GM23338 (cell line): Measurements from ENCODE around the gene BBS4. TPM values are rescaled to one million over a fixed set of nuclear protein-coding genes. Genes with fewer than 3 reads are reported as not detected.
"Not testable (repeated sequence)": the region's sequence is repeated elsewhere in the genome, so short reads cannot be mapped to it uniquely, and the experiment has no call there.

ENCODE experiments used
- ATAC-seq: fragments of 200-7000 bp; cut with Tn5 transposase; 3 replicates; pipeline ENCODE4 v1.9.1; 2020
- DNase-seq: peaks from one replicate; pipeline ENCODE4 v3.0.0-alpha.2; 2015; ENCODE audit warnings: low spot score
- H2AFZ ChIP-seq: fragments of 200-600 bp; sonication (generic); 2 replicates; pipeline ENCODE4 v1.8.0; 2016; ENCODE audit warnings: antibody characterized with exemption, mild to moderate bottlenecking, moderate library complexity
- H3F3A ChIP-seq: fragments of 200-600 bp; sonication (generic); replicated peaks from 2 replicates; pipeline ENCODE4 v1.8.0; 2017; ENCODE audit warnings: antibody characterized with exemption, mixed run types, low read depth
- H3K27ac ChIP-seq: fragments of 200-600 bp; sonication (generic); 2 replicates; pipeline ENCODE4 v1.6.1; 2016; ENCODE audit warnings: low read depth
- H3K27me3 ChIP-seq: fragments of 200-600 bp; sonication (generic); 2 replicates; pipeline ENCODE4 v1.8.0; 2016; ENCODE audit warnings: mild to moderate bottlenecking, mixed run types, moderate library complexity; ENCODE audit not compliant: insufficient read depth
- H3K36me3 ChIP-seq: fragments of 200-600 bp; sonication (generic); 2 replicates; pipeline ENCODE4 v1.8.0; 2016; ENCODE audit warnings: mild to moderate bottlenecking; ENCODE audit not compliant: insufficient read depth
- H3K4me1 ChIP-seq: fragments of 200-600 bp; sonication (generic); 2 replicates; pipeline ENCODE4 v1.8.0; 2016; ENCODE audit warnings: mild to moderate bottlenecking, moderate library complexity; ENCODE audit not compliant: insufficient read depth
- H3K4me2 ChIP-seq: fragments of 200-600 bp; sonication (generic); 2 replicates; pipeline ENCODE4 v1.7.1; 2017; ENCODE audit warnings: mixed run types
- H3K4me3 ChIP-seq: fragments of 200-600 bp; sonication (generic); 2 replicates; pipeline ENCODE4 v1.6.1; 2016; ENCODE audit warnings: mixed run types
- H3K79me2 ChIP-seq: fragments of 200-600 bp; sonication (generic); replicated peaks from 2 replicates; pipeline ENCODE4 v1.8.0; 2017; ENCODE audit warnings: mild to moderate bottlenecking; ENCODE audit not compliant: insufficient read depth
- H3K9me2 ChIP-seq: fragments of 200-600 bp; sonication (generic); 2 replicates; pipeline ENCODE4 v1.8.0; 2017; ENCODE audit not compliant: insufficient read depth
- H4K20me1 ChIP-seq: fragments of 200-600 bp; sonication (generic); replicated peaks from 2 replicates; pipeline ENCODE4 v1.8.0; 2017; ENCODE audit warnings: mild to moderate bottlenecking; ENCODE audit not compliant: insufficient read depth
- H3K27ac Mint-ChIP-seq: 2 replicates; pipeline ENCODE4 v1.8.0; 2020; ENCODE audit warnings: inconsistent platforms, mild to moderate bottlenecking, moderate library complexity, mixed read lengths
- H3K27me3 Mint-ChIP-seq: 3 replicates; pipeline ENCODE4 v1.8.0; 2022; ENCODE audit warnings: low read depth, mild to moderate bottlenecking, moderate library complexity, mixed read lengths, inconsistent platforms; ENCODE audit not compliant: insufficient read depth, poor library complexity
- H3K36me3 Mint-ChIP-seq: 3 replicates; pipeline ENCODE4 v1.8.0; 2021; ENCODE audit warnings: low read depth, mild to moderate bottlenecking, inconsistent platforms, moderate library complexity, mixed read lengths
- H3K4me1 Mint-ChIP-seq: 3 replicates; pipeline ENCODE4 v1.8.0; 2020; ENCODE audit warnings: mild to moderate bottlenecking, inconsistent platforms, mixed read lengths
- H3K4me3 Mint-ChIP-seq: 3 replicates; pipeline ENCODE4 v1.8.0; 2021; ENCODE audit warnings: moderate library complexity, mild to moderate bottlenecking, inconsistent platforms, mixed read lengths
- H3K9me3 Mint-ChIP-seq: 3 replicates; pipeline ENCODE4 v1.8.0; 2020; ENCODE audit warnings: moderate library complexity, mild to moderate bottlenecking, inconsistent platforms, mixed read lengths
- CREB1 ChIP-seq: fragments of 250-450 bp; sonication (Bioruptor Pico); IDR thresholded peaks from 2 replicates; pipeline ENCODE4 v1.5.0; 2020; ENCODE audit warnings: low read depth, mild to moderate bottlenecking, moderate library complexity
- ETS1 ChIP-seq: IDR thresholded peaks from 2 replicates; pipeline ENCODE4 v1.6.1; 2016; ENCODE audit warnings: antibody characterized with exemption
- NANOG ChIP-seq: IDR thresholded peaks from 2 replicates; pipeline ENCODE4 v1.6.1; 2016; ENCODE audit warnings: antibody characterized with exemption, borderline replicate concordance
- STAT1 ChIP-seq: IDR thresholded peaks from one replicate; pipeline ENCODE4 v1.6.1; 2016; ENCODE audit warnings: antibody characterized with exemption; ENCODE audit not compliant: unreplicated experiment
- polyA plus RNA-seq: library from polyadenylated mRNA; unstranded; fragments of >200 nt; fragmentation: Nextera tagmentation; extraction: Ambion mirVana; gene quantifications from 2 replicates; pipeline ENCODE4 v1.2.1, GENCODE V29; 2016
- total RNA-seq: library from RNA; depleted of rRNA; stranded (reverse); fragments of >200 nt; shearing (Covaris generic); gene quantifications from 2 replicates; pipeline ENCODE4 v1.2.3, GENCODE V29; 2014
- TF ChIP-seq, protein P1 (sequence below), 2 experiments: fragments of 200-600 bp in 1 of 2; sonication (generic) in 1 of 2; conservative IDR thresholded peaks; 2 replicates each; pipeline versions ENCODE4 v1.5.1 to v1.6.1; 2016 to 2017; ENCODE audit warnings: antibody characterized with exemption in 2 of 2, low read depth in 2 of 2, mild to moderate bottlenecking in 2 of 2, moderate library complexity in 1 of 2

The BBS4 gene
- total and polyA plus RNA-seq, 2 experiments from 2014 or later = 22.2 to 40.8 TPM

DNA sequence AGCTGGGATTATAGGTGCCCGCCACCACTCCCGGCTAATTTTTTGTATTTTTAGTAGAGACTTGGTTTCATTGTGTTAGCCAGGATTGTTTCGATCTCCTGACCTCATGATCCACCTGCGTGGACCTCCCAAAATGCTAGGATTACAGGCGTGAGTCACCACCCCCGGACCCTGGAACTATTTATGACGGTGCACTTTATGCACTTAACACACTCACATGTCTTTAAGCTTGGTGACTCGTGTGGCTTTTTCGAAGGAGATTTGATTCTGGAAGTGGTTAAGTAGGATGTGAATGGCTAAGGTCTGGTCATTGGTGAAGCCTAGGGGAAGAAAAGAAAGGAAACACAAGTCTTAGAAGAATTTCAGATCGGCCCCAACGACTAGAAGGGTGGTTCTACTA lies 20.3 kb downstream of the BBS4 start:
- Histone ChIP-seq H2AFZ (no peak overlapping the region), H3K27ac (peak overlapping the region; percentile 69; the same call in 1 of the 2 replicates), H3K4me2 (no peak overlapping the region), H3K79me2 (peaks cover 11% of the 10 kb centered on the region), H3K36me3 (no peaks in the 10 kb centered on the region), H3K4me3 (no peak overlapping the region), H3K4me1 (no peaks in the 10 kb centered on the region), H3F3A (no peaks in the 10 kb centered on the region), H3K9me2 (no peaks in the 10 kb centered on the region), H4K20me1 (peaks cover 5% of the 10 kb centered on the region; the same call in 1 of the 2 replicates), H3K27me3 (no peaks in the 10 kb centered on the region)
- no peak overlapping the region for H3K4me3 Mint-ChIP-seq
- no peak overlapping the region for H3K27ac Mint-ChIP-seq
- TF ChIP-seq STAT1 = no peak
- TF ChIP-seq NANOG = no peak
- TF ChIP-seq ETS1 = no peak
- DNase-seq = no peak
- peaks cover 2% of the 10 kb centered on the region for H3K27me3 Mint-ChIP-seq
- no peak for ATAC-seq
- H3K9me3 Mint-ChIP-seq = no peaks in the 10 kb centered on the region
- no peaks in the 10 kb centered on the region for H3K4me1 Mint-ChIP-seq
- peaks cover 8% of the 10 kb centered on the region; the same call in 1 of the 3 replicates for H3K36me3 Mint-ChIP-seq

DNA sequence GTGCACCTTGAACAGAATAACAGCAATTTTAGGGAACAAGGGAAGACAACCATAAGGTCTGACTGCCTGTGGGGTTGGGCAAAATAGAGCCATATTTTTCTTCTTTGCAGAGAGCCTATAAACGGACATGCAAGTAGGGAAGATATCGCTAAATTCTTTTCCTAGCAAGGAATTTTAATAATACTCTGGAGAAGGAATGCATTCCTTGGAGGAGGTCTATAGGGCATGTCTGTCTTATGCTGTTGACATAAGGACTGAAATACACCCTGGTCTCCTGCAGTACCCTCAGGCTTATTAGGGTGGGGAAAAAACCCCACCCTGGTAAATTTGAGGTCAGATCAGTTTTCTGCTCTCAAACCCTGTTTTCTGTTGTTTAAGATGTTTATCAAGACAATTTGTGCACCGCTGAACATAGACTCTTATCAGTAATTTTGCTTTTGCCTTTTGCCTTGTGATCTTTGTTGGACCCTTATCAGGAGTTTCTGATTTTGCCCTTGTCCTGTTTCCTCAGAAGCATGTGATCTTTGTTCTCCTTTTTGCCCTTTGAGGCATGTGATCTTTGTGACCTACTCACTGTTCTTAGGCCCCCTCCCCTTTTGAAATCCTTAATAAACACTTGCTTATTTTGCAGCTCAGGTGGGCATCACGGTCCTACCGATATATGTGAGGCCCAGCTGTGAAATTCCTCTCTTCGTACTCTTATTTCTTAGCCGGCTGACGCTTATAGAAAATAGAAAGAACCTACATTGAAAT lies 22.7 kb downstream of the BBS4 start:
- H3K4me1 ChIP-seq, H3K27me3 ChIP-seq, H3K4me1 Mint-ChIP-seq, H3K27me3 Mint-ChIP-seq, H3K9me3 Mint-ChIP-seq, H3K36me3 Mint-ChIP-seq, H3K4me3 Mint-ChIP-seq, H3K79me2 ChIP-seq, H3K9me2 ChIP-seq, H3F3A ChIP-seq, H2AFZ ChIP-seq, H3K4me2 ChIP-seq, H3K4me3 ChIP-seq, H4K20me1 ChIP-seq, DNase-seq, ATAC-seq: not testable (repeated sequence)
- Histone ChIP-seq H3K27ac (peak overlapping the region; percentile 66; the same call in 1 of the 2 replicates), H3K36me3 (peaks cover 11% of the 10 kb centered on the region)
- H3K27ac Mint-ChIP-seq = 0 out of 2 replicates have a peak overlapping the region, but pooled peaks have one; percentile 1

- H3K36me3 ChIP-seq = peaks cover 9% of the 10 kb centered on the region
- no peaks in the 10 kb centered on the region for H3K27me3 ChIP-seq
- no peak overlapping the region for H3K27ac ChIP-seq
- 0 out of 2 replicates have a peak, but pooled peaks cover 2% of the 10 kb centered on the region for H3K4me1 ChIP-seq
- Mint-ChIP-seq H3K4me1 (peaks cover 9% of the 10 kb centered on the region), H3K4me3 (no peak overlapping the region), H3K36me3 (peaks cover 29% of the 10 kb centered on the region; the same call in 2 of the 3 replicates), H3K27me3 (no peaks in the 10 kb centered on the region), H3K9me3 (no peaks in the 10 kb centered on the region; the same call in 2 of the 3 replicates), H3K27ac (no peak overlapping the region; the same call in 1 of the 2 replicates)
- ATAC-seq (peak; percentile 95), DNase-seq (peak; percentile 94)
- no peak for TF ChIP-seq CREB1 (CRISPR knock-in tag)
- TF ChIP-seq, protein P1, sequence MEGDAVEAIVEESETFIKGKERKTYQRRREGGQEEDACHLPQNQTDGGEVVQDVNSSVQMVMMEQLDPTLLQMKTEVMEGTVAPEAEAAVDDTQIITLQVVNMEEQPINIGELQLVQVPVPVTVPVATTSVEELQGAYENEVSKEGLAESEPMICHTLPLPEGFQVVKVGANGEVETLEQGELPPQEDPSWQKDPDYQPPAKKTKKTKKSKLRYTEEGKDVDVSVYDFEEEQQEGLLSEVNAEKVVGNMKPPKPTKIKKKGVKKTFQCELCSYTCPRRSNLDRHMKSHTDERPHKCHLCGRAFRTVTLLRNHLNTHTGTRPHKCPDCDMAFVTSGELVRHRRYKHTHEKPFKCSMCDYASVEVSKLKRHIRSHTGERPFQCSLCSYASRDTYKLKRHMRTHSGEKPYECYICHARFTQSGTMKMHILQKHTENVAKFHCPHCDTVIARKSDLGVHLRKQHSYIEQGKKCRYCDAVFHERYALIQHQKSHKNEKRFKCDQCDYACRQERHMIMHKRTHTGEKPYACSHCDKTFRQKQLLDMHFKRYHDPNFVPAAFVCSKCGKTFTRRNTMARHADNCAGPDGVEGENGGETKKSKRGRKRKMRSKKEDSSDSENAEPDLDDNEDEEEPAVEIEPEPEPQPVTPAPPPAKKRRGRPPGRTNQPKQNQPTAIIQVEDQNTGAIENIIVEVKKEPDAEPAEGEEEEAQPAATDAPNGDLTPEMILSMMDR (conservative IDR thresholded peaks at IDR 0.05; ENCODE audit: low read depth in 2 of 2) = peak; percentile 90 to 94
- H2AFZ ChIP-seq = no peak overlapping the region
- H3K4me2 ChIP-seq = no peak overlapping the region
- no peak overlapping the region for H3K4me3 ChIP-seq
- no peaks in the 10 kb centered on the region for H3F3A ChIP-seq
- H4K20me1 ChIP-seq = no peaks in the 10 kb centered on the region
- H3K9me2 ChIP-seq = no peaks in the 10 kb centered on the region
- no peaks in the 10 kb centered on the region for H3K79me2 ChIP-seq
These were observed 36.2 kb downstream of the BBS4 start for GRCh38 chr15:72722071-72722696.
